Esophagus muscularis mucosa (tissue), 3 donors: ENCODE results near the gene KIF22.

Experiments
- CTCF ChIP-seq, 3 experiments: fragments of 200-600 bp in 2 of 3; fragments of 450-650 bp in 1 of 3; sonication (generic) in 2 of 3; IDR thresholded peaks; one replicate each; pipeline ENCODE4 v1.5.1; 2017 to 2019; ENCODE audit warnings: antibody characterized with exemption in 3 of 3, mild to moderate bottlenecking in 2 of 3, moderate library complexity in 1 of 3
- POLR2A ChIP-seq: fragments of 450-650 bp; IDR thresholded peaks from one replicate; pipeline ENCODE4 v1.6.1; 2017; ENCODE audit warnings: antibody characterized with exemption, moderate library complexity, mild to moderate bottlenecking, low read depth
- POLR2AphosphoS5 ChIP-seq, 2 donors: sonication (generic); formaldehyde crosslinking; IDR thresholded peaks; one replicate each; pipeline ENCODE4 v1.6.1; 2017; ENCODE audit warnings: antibody characterized with exemption in 2 of 2

DNA sequence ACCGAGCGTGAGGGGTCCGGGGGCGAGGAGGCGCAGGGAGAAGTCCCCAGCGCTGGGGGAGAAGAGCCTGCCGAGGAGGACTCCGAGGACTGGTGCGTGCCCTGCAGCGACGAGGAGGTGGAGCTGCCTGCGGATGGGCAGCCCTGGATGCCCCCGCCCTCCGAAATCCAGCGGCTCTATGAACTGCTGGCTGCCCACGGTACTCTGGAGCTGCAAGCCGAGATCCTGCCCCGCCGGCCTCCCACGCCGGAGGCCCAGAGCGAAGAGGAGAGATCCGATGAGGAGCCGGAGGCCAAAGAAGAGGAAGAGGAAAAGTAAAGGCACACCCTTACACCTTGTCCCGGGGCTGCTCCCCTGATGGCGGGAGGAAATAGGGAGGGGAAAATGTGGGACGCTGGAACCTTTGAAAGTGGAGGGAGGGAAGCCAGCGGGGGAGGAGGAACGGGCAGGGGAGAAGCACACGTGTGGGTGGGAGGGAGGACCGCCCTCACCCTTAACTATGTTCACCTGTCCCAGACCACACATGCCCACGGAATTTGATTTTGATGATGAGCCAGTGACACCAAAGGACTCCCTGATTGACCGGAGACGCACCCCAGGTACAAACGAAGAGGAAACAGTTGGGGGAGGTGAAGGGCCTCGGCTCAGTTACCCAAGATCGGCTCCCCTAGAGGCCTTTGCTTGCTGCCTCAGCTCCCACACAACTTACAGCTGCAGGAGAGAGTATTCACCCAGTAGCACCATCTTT is 26.3 kb downstream of the KIF22 start:
- TF ChIP-seq CTCF (IDR thresholded peaks at IDR 0.05) (no peak), POLR2AphosphoS5 (IDR thresholded peaks at IDR 0.05) (no peak), POLR2A (no peak)
